Activated T-cell treated with anti-CD3 and anti-CD28 coated beads, Interleukin-2, amount 50 U/mL, for 72 hours (primary cell): ENCODE results near the gene NDUFB6. TPM values are rescaled to one million over a fixed set of nuclear protein-coding genes. Genes with fewer than 3 reads are reported as not detected.
"Not testable (repeated sequence)": the region's sequence is repeated elsewhere in the genome, so short reads cannot be mapped to it uniquely, and the experiment has no call there.

ENCODE experiments used
- ATAC-seq, 2 donors: fragments of 150-1000 bp; cut with Tn5 transposase; replicated peaks in 1 of 2; 2 replicates each; pipeline ENCODE4 v1.10.0; 2021; ENCODE audit warnings: moderate library complexity in 2 of 2, mild to moderate bottlenecking in 1 of 2
- DNase-seq, 2 donors: peaks; one replicate each; pipeline ENCODE4 v3.0.0; 2021 to 2022; ENCODE audit warnings: mixed read lengths in 1 of 2
- H3K27ac Mint-ChIP-seq: one replicate; pipeline ENCODE4 v1.8.0; 2022; ENCODE audit warnings: mild to moderate bottlenecking, moderate library complexity, mixed read lengths
- H3K27me3 Mint-ChIP-seq: one replicate; pipeline ENCODE4 v1.8.0; 2022; ENCODE audit warnings: low read depth, mixed read lengths
- H3K36me3 Mint-ChIP-seq, 2 donors: one replicate each; pipeline ENCODE4 v1.8.0; 2022; ENCODE audit warnings: mixed read lengths in 2 of 2, mild to moderate bottlenecking in 1 of 2; ENCODE audit not compliant: insufficient read depth in 2 of 2
- H3K4me1 Mint-ChIP-seq: one replicate; pipeline ENCODE4 v1.8.0; 2022; ENCODE audit warnings: low read depth, mixed read lengths
- H3K4me3 Mint-ChIP-seq, 2 donors: one replicate each; pipeline ENCODE4 v1.8.0; 2022; ENCODE audit warnings: mild to moderate bottlenecking in 2 of 2, mixed read lengths in 2 of 2, moderate library complexity in 2 of 2
- H3K9me3 Mint-ChIP-seq, 2 donors: one replicate each; pipeline ENCODE4 v1.8.0; 2022; ENCODE audit warnings: mixed read lengths in 2 of 2
- total RNA-seq, 2 donors: library from RNA; stranded (reverse); gene quantifications; one replicate each; pipeline ENCODE4 v1.2.3, GENCODE V29; 2022

Gene NDUFB6
- total RNA-seq, 2 donors from 2014 or later, result 29.2 to 31.7 TPM

GRCh38 chr9:32554591-32554990 is 18.4 kb downstream of the NDUFB6 start:
- no peaks in the 10 kb centered on the region for H3K27me3 Mint-ChIP-seq
- no peak overlapping the region for H3K4me3 Mint-ChIP-seq
- H3K36me3 Mint-ChIP-seq, result peaks cover 3 to 12% of the 10 kb centered on the region in 2 donors
- no peak for DNase-seq
- no peaks in the 10 kb centered on the region for H3K9me3 Mint-ChIP-seq
- peak overlapping the region; percentile 73 for H3K27ac Mint-ChIP-seq
- peaks cover 37% of the 10 kb centered on the region for H3K4me1 Mint-ChIP-seq
- no peak for ATAC-seq

- DNase-seq (no peak), ATAC-seq (no peak)
- Mint-ChIP-seq H3K9me3 (no peaks in the 10 kb centered on the region), H3K4me1 (peaks cover 38% of the 10 kb centered on the region), H3K36me3 (peaks cover 3 to 12% of the 10 kb centered on the region in 2 donors), H3K27me3 (no peaks in the 10 kb centered on the region), H3K27ac (peak overlapping the region; percentile 100), H3K4me3 (peak overlapping the region in 1 of 2 donors; percentile 100)
Observed at GRCh38 chr9:32554107-32554506, 18.9 kb downstream of the NDUFB6 start.

- H3K27ac Mint-ChIP-seq, result peak within 1 kb of the TSS; percentile 100
- H3K4me3 Mint-ChIP-seq, result peak within 1 kb of the TSS; percentile 100
- peaks cover 3 to 17% of the 10 kb centered on the region in 2 donors for H3K36me3 Mint-ChIP-seq
- no peaks in the 10 kb centered on the region for H3K27me3 Mint-ChIP-seq
- DNase-seq (peak; percentile 90 to 92), ATAC-seq (peak; percentile 72 to 73)
- peaks cover 48% of the 10 kb centered on the region for H3K4me1 Mint-ChIP-seq
- H3K9me3 Mint-ChIP-seq, result no peaks in the 10 kb centered on the region
Observed at GRCh38 chr9:32552172-32552872, 20.6 kb downstream of the NDUFB6 start, which contains the start of the genes SMIM27 and TOPORS. SMIM27 (plus strand) TSS chr9:32552327; CDS start chr9:32552435, 108 bp downstream. TOPORS (minus strand) TSS chr9:32552586; CDS start chr9:32552436, 150 bp downstream.

GRCh38 chr9:32551276-32552051 is 21.5 kb downstream of the NDUFB6 start:
- ATAC-seq (peak; percentile 47 to 61), DNase-seq (peak; percentile 51 to 64)
- H3K9me3 Mint-ChIP-seq, result no peaks in the 10 kb centered on the region
- H3K4me1 Mint-ChIP-seq, result peaks cover 54% of the 10 kb centered on the region
- H3K27me3 Mint-ChIP-seq, result no peaks in the 10 kb centered on the region
- peak overlapping the region; percentile 100 for H3K4me3 Mint-ChIP-seq
- peak overlapping the region; percentile 100 for H3K27ac Mint-ChIP-seq
- H3K36me3 Mint-ChIP-seq, result peaks cover 3 to 19% of the 10 kb centered on the region in 2 donors

GRCh38 chr9:32550562-32551275 is 22.2 kb downstream of the NDUFB6 start:
- DNase-seq (peak; percentile 94 to 95), ATAC-seq (peak; percentile 81 to 82)
- H3K36me3 Mint-ChIP-seq, result peaks cover 3 to 19% of the 10 kb centered on the region in 2 donors
- no peaks in the 10 kb centered on the region for H3K27me3 Mint-ChIP-seq
- peak overlapping the region; percentile 100 for H3K27ac Mint-ChIP-seq
- peak overlapping the region; percentile 100 for H3K4me3 Mint-ChIP-seq
- H3K4me1 Mint-ChIP-seq, result peaks cover 48% of the 10 kb centered on the region
- no peaks in the 10 kb centered on the region for H3K9me3 Mint-ChIP-seq

GRCh38 chr9:32550150-32550561 is 22.8 kb downstream of the NDUFB6 start:
- Mint-ChIP-seq H3K36me3 (peaks cover 3 to 19% of the 10 kb centered on the region in 2 donors), H3K27me3 (no peaks in the 10 kb centered on the region), H3K4me3 (peak overlapping the region; percentile 100), H3K9me3 (no peaks in the 10 kb centered on the region), H3K27ac (peak overlapping the region; percentile 27), H3K4me1 (peaks cover 48% of the 10 kb centered on the region)
- DNase-seq (no peak), ATAC-seq (no peak)

- H3K9me3 Mint-ChIP-seq, ATAC-seq, H3K27me3 Mint-ChIP-seq, H3K4me3 Mint-ChIP-seq, H3K27ac Mint-ChIP-seq, DNase-seq: not testable (repeated sequence)
- peaks cover 34% of the 10 kb centered on the region for H3K4me1 Mint-ChIP-seq
- H3K36me3 Mint-ChIP-seq, result peaks cover 7 to 23% of the 10 kb centered on the region in 2 donors
Observed at GRCh38 chr9:32548213-32548612, 24.7 kb downstream of the NDUFB6 start.

GRCh38 chr9:32545884-32546283 is 27.1 kb downstream of the NDUFB6 start:
- ATAC-seq (no peak), DNase-seq (no peak)
- no peaks in the 10 kb centered on the region for H3K27me3 Mint-ChIP-seq
- no peaks in the 10 kb centered on the region for H3K9me3 Mint-ChIP-seq
- H3K36me3 Mint-ChIP-seq, result peaks cover 7 to 29% of the 10 kb centered on the region in 2 donors
- H3K4me1 Mint-ChIP-seq, result peaks cover 32% of the 10 kb centered on the region
- H3K4me3 Mint-ChIP-seq, result no peak overlapping the region
- peak overlapping the region; percentile 63 for H3K27ac Mint-ChIP-seq

GRCh38 chr9:32543047-32543446 is 29.9 kb downstream of the NDUFB6 start:
- no peak for DNase-seq
- Mint-ChIP-seq H3K36me3 (peaks cover 7 to 23% of the 10 kb centered on the region in 2 donors), H3K27ac (peak overlapping the region; percentile 56), H3K9me3 (no peaks in the 10 kb centered on the region), H3K27me3 (no peaks in the 10 kb centered on the region), H3K4me3 (no peak overlapping the region), H3K4me1 (peaks cover 9% of the 10 kb centered on the region)
- peak in 1 of 2 donors; percentile 21 for ATAC-seq

- no peak for ATAC-seq
- Mint-ChIP-seq H3K36me3 (peaks cover 2 to 3% of the 10 kb centered on the region in 2 donors), H3K27me3 (no peaks in the 10 kb centered on the region)
Observed at GRCh38 chr9:32533816-32534215, 39.1 kb downstream of the NDUFB6 start.

GRCh38 chr9:32533336-32533735 is 39.6 kb downstream of the NDUFB6 start:
- H3K27ac Mint-ChIP-seq, result no peak overlapping the region
- ATAC-seq (no peak), DNase-seq (no peak)
- H3K9me3 Mint-ChIP-seq, result no peaks in the 10 kb centered on the region
- H3K27me3 Mint-ChIP-seq, result no peaks in the 10 kb centered on the region
- no peak overlapping the region for H3K4me3 Mint-ChIP-seq
- peaks cover 2 to 3% of the 10 kb centered on the region in 2 donors for H3K36me3 Mint-ChIP-seq
- H3K4me1 Mint-ChIP-seq, result no peaks in the 10 kb centered on the region

More at GRCh38 chr9:32533816-32534215, 39.1 kb downstream of the NDUFB6 start:
- Mint-ChIP-seq H3K4me1 (no peaks in the 10 kb centered on the region), H3K9me3 (no peaks in the 10 kb centered on the region), H3K4me3 (no peak overlapping the region), H3K27ac (no peak overlapping the region)
- DNase-seq, result no peak

- ATAC-seq (no peak), DNase-seq (no peak)
- Mint-ChIP-seq H3K9me3 (peaks cover 2 to 7% of the 10 kb centered on the region in 2 donors), H3K4me3 (peak overlapping the region; percentile 85 to 98), H3K4me1 (peaks cover 47% of the 10 kb centered on the region), H3K36me3 (peaks cover 8 to 14% of the 10 kb centered on the region in 2 donors), H3K27ac (peak overlapping the region; percentile 94), H3K27me3 (no peaks in the 10 kb centered on the region)
Observed at GRCh38 chr9:32526707-32527048, 46.3 kb downstream of the NDUFB6 start.
